GM21423 (cell line): ENCODE data around the gene KRT32.
"Not testable (repeated sequence)": the region's sequence is repeated elsewhere in the genome, so short reads cannot be mapped to it uniquely, and the experiment has no call there.

Experiments used
- ATAC-seq: cut with Tn5 transposase; IDR thresholded peaks from one replicate; pipeline ENCODE4 v1.9.1; 2021; ENCODE audit warnings: mild to moderate bottlenecking, moderate library complexity; ENCODE audit not compliant: unreplicated experiment

Gene KRT32

DNA sequence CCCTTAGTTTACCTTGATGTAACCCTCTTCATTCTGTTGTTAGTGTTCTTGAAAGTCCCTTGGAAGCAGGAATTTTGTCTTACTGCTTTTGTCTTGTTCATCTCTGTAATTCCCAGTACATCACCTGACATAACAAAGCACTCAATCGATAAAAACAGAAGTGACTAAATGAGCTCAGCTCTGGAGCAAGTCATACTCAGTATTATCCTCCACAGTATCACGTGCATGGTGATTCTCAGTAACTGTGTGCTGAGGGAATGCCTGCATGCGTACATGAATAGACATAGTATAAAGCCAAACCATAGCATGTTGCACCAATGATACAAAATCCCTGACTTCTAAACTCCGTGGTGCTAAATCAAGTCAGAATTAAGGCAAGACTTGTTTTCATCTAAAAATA is 33.6 kb downstream of the KRT32 start:
- no peak for ATAC-seq

GRCh38 chr17:41430376-41430775 is 36.8 kb downstream of the KRT32 start:
- ATAC-seq = not testable (repeated sequence)

- no peak for ATAC-seq
Measured at GRCh38 chr17:41429667-41430066, 37.5 kb downstream of the KRT32 start.

GRCh38 chr17:41428591-41429291 is 38.4 kb downstream of the KRT32 start:
- ATAC-seq = no peak

DNA sequence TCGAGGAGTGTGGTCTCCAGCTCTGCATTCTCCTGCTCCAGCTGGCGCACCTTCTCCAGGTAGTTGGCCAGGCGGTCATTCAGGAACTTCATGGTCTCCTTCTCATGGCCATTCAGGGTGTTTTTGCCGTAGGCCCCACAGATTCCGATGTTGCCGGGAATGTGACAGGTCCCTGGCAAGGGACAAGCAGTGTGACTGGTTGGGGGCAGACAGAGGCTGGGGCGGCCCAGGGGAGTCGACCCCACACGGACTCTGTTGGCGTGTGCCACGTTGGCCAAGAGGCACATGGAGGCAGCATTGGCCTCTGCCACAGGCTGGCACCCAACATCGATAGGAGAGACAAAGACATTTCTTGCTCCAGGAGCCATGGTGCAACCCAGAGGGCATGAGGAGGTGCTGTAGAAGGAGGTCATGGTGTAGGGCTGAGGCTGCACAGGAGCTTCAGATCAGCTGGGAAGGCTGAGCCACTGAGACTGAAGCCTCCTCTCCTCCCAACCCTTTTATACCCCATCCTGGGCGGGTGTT is 43.0 kb downstream of the KRT32 start, which contains the start of gene KRT37:
KRT37 (minus strand) TSS at position 475 of the 525 bp plus-strand sequence; CDS start at position 413, 62 bp downstream.
- no peak for ATAC-seq

- not testable (repeated sequence) for ATAC-seq
Measured at GRCh38 chr17:41422586-41422985, 44.6 kb downstream of the KRT32 start.

GRCh38 chr17:41421617-41422016 is 45.6 kb downstream of the KRT32 start:
- no peak for ATAC-seq

DNA sequence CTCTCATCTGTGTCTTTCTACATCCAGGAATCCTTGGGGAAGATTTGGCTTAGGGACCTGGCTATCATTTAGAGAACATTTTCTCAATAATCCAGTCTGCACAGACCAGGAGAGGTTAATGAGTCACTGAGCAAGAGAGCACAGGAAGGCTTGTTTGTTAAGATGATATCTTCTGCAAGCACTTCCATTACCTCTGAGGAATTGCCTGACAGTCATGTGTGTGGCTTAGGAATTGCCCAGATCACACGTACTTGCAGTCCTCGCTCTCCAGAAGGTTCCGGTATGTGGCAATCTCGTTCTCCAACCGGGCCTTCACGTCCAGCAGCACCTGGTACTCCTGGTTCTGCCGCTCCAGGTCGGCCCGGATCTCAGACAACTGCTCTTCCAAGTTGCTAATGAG is 46.1 kb downstream of the KRT32 start:
- ATAC-seq = no peak

- no peak for ATAC-seq
Measured at GRCh38 chr17:41420134-41420533, 47.1 kb downstream of the KRT32 start.

- no peak for ATAC-seq
Measured at GRCh38 chr17:41419716-41420115, 47.5 kb downstream of the KRT32 start.

DNA sequence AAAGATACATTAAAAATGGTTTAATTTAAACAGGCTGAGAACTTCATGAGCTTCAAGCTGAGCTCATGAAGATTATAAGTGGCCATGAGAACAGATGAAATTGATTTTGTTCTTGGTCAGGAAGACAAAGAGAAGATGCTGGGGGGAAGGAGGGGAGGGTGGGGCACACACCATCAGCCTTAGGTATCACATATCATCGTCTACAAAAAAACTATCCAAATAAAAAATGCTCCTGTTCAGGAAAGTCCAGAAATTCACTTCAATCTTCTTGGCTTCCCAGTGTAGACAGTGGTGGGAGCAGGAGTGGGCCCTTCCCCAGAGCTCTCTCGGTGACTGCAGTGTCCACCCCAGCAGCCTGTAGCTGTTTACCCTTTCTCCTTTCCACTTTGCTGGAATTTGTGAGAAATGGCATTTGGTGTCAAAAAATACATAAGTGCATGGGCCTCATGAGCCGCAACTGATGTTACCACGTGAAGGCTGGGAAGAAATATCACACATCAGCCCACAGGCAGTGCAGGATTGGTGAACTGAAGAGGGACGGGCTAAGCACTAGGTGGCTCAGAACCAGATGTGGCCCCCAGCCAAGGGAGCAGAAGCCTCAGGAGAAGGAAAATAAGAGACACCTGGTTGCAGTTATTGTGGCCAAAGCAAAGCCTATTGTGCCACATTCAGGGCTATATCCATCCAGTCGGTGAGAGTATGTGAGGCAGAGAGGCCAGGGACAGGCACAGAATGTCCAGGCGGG is 48.9 kb downstream of the KRT32 start:
- no peak for ATAC-seq

GRCh38 chr17:41417576-41418015 is 49.6 kb downstream of the KRT32 start:
- ATAC-seq = no peak

- no peak for ATAC-seq
Measured at GRCh38 chr17:41417127-41417526, 50.1 kb downstream of the KRT32 start.

- ATAC-seq = no peak
Measured at GRCh38 chr17:41416479-41416878, 50.7 kb downstream of the KRT32 start.

- ATAC-seq = no peak
Measured at GRCh38 chr17:41415833-41416335, 51.3 kb downstream of the KRT32 start.

- no peak for ATAC-seq
Measured at GRCh38 chr17:41415411-41415810, 51.8 kb downstream of the KRT32 start.

DNA sequence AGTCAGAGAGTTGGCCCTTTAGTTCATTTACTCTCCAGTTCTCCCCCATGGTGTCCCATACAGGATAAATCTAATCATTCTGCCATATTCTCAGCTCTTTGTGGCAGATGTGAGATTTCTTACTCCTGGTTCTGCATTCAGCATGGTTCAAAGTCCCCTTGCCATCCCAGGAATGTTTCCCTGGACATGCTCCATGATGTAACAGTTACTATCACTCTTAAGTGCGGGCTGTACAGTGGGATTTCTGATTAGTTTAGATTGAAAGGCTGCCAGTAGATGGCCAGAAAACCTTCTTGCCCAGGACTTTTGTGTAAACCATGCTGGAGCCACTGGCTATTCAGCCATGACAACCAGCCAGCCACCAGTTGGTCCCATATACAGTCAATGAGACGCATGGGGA is 53.2 kb downstream of the KRT32 start:
- no peak for ATAC-seq

DNA sequence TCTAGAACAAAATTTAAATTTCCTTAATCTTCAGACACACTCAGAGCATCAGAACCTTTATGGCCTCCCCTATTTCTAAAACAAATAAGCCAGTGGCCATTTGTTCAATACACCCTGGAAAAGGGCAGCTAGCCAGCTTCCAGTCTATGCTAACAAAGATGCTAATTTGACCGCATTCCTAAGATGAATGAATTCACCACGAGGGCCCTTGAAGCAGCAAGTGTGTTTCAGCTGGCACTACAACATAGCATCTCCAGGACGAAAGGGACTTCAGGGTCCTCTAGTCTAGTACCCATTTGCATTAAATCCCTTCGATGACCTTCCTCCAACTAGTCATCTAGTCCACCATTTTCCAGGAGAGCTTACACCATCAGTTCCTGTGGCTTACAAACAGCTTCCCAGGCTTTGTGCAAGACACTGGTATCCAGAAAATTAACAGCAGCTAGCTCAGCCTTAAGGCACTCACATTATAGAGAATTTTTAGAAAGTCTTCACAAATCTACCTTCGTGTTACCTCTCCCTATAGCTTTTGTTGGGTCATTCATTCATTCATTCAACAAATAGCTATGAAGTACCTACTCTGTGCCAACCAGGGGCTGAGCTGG is 53.7 kb downstream of the KRT32 start:
- ATAC-seq = no peak

GRCh38 chr17:41411072-41411840 is 55.9 kb downstream of the KRT32 start:
- ATAC-seq = no peak
